HG03064 (cell line): ENCODE measurements around the gene ACP5.
A peak's percentile ranks its signal among the peaks of the same experiment; 100 is the strongest.
"Not testable (repeated sequence)": the region's sequence is repeated elsewhere in the genome, so short reads cannot be mapped to it uniquely, and the experiment has no call there.

ENCODE experiments used
- ATAC-seq: cut with Tn5 transposase; IDR thresholded peaks from one replicate; pipeline ENCODE4 v1.9.1; 2021; ENCODE audit warnings: low read depth; ENCODE audit not compliant: unreplicated experiment

The ACP5 gene

GRCh38 chr19:11577451-11578257 is at the start of gene ACP5:
TSS of gene ACP5 (minus strand) at chr19:11577645. CDS start at chr19:11577317, 328 bp downstream.
- ATAC-seq = no peak

DNA sequence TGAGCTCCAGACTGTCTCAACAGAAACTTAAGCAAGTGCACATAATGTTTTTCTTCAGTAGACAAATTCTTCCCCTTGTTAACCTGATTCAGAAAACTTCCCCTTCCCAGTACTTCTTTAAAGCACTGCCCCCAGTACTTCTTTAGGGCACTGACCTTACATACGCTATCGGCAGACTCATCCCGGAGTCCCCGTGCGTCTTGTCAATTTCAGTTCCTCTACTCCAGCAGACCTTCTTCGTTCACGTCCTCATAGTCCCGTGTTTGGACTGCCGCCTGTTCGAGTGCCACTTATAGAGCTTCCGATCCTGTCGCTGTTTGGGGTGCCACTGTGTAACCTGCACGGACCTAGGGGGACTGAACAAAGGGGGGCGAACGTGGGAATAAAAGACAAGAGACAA is 48.8 kb upstream of the ACP5 start:
- no peak for ATAC-seq

DNA sequence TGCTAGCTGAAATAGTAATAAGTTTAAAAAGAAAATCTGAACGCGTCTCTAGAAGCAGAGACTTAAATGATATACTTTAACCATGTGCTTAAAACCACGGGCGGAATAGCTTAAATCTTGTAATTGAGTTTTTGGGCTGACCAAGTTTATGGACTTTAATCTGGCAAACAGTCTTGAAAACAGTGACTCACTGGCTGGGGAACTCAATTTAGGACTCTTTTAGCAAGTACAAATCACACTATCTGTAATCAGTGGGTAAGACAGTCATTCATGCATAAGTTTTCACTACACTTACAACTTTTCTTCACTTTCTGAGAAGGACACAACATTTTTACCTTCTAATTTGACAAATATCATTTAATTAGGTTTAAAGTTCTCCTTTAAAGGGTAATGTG is 46.6 kb upstream of the ACP5 start:
- ATAC-seq = no peak

DNA sequence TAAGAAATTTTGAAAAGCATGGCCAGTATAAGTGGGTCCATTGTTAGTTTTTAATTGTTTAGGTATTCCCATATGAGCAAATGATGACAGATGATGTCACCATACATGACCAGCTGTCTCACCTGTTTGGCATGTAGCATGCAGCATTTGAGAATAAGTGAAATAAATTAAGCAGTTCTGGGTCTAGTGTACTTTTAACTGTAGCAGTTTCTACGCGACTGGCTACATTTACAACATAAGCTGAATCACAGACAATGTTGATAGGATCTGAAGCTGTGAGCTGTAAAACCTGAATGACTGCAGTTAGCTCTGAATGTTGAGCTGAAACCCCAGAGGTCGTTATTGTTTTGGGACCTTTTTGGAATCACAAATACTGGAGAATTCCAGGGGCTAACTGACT is 45.0 kb upstream of the ACP5 start:
- ATAC-seq = not testable (repeated sequence)

DNA sequence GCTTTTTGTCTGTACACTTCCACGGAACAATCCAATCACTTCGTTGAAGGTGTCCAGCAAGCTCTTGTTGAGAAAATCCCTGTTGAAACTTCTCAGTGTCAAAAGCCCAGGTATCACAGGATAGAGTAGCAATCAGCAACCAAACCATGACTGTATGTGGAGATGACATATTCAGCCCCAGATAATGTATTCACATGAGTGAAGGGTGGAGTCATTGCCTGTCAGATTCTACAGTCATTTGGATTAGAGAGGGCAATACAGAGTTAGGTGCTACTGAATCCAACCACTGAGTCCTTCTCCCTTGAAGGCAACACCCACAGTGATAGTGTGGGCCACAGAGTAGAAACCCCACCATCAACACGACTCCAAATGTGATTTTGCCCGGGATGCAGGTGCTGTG is 43.1 kb upstream of the ACP5 start:
- no peak for ATAC-seq

DNA sequence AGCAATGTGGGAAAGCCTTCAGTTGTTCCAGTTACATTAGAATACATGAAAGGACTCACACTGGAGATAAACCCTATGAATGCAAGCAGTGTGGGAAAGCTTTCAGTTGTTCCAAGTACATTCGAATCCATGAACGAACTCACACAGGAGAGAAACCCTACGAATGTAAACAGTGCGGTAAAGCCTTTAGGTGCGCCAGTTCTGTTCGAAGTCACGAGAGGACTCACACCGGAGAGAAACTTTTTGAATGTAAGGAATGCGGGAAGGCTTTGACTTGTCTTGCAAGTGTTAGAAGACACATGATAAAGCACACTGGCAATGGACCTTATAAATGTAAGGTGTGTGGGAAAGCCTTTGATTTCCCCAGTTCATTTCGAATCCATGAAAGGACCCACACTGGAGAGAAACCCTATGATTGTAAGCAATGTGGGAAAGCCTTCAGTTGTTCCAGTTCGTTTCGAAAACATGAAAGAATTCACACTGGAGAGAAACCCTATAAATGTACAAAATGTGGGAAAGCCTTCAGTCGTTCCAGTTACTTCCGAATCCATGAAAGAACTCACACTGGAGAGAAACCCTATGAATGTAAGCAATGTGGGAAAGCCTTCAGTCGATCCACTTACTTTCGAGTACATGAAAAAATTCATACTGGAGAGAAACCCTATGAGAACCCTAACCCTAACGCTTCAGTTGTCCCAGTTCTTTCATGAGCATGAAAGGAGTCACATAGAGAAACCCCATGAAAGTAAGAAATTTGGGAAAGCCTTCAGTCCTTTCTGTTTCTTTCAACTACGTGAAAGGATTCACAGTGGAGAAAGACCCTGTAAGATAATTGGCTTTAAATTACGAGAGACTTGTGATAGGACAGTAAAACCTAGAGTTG is 40.0 kb upstream of the ACP5 start:
- ATAC-seq = no peak

GRCh38 chr19:11612816-11613511 is 35.5 kb upstream of the ACP5 start:
- ATAC-seq = no peak

DNA sequence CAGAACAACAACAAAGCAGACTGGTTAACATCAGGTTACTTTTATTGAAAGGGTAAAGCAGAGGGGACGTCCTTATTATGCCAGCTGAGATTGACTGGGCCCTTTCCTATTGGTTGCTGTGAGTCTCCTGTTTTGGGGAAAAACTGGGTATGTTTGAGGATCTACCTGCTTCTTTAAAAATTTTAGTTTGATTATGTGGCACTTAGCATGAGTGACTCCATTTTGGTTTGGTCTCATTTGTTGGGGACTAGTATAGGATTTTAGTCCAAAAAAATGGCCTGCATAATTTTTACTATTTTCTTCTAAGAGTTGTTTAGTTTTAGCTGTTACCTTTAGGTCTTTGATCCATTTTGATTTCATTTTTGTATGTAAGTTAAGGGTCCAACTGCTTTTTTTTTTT is 34.3 kb upstream of the ACP5 start:
- ATAC-seq = no peak

GRCh38 chr19:11606484-11606883 is 29.0 kb upstream of the ACP5 start:
- ATAC-seq = no peak

DNA sequence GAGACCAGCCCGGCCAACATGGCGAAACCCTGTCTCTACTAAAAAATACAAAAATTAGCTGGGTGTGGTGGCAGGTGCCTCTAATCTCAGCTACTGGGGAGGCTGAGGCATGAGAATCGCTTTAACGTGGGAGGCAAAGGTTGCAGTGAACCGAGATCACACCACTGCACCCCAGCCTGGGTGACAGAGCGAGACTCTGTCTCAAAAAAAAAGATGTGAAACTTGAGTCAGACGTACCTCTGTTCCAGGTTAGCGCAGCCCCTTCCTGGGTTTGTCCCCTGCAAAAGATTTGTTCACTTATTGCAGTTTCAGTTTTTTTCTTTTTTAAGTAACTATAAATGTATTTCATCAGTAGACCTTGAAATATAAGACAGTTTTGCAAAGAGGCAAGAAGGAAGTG is 22.3 kb upstream of the ACP5 start:
- not testable (repeated sequence) for ATAC-seq

DNA sequence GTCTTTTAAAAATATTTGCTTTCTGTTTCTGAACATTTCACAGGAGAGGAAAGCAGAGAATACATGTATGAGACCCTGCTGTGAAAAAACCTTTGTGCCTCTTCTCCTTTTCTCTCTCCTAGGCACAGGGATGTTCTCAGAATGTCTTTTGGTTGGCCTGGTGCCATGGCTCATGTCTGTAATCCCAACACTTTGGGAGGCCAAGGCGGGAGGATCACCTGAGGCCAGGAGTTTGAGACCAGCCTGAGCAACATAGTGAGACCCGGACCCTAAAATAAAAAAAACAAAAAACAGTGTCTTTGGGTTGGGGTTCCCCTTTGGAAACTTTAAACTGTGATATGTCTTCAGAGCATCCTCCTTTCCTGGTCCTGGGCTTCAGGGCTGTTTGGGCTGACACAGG is 21.3 kb upstream of the ACP5 start:
- no peak for ATAC-seq

- ATAC-seq = no peak
Observed at GRCh38 chr19:11598103-11598483, 20.6 kb upstream of the ACP5 start.

- ATAC-seq = peak; percentile 93
Observed at GRCh38 chr19:11597202-11598102, 20.0 kb upstream of the ACP5 start, which contains the start of gene ZNF627. TSS of gene ZNF627 (plus strand) at chr19:11597483. CDS start at chr19:11597628, 145 bp downstream.

GRCh38 chr19:11596156-11596555 is 18.7 kb upstream of the ACP5 start:
- ATAC-seq = no peak

DNA sequence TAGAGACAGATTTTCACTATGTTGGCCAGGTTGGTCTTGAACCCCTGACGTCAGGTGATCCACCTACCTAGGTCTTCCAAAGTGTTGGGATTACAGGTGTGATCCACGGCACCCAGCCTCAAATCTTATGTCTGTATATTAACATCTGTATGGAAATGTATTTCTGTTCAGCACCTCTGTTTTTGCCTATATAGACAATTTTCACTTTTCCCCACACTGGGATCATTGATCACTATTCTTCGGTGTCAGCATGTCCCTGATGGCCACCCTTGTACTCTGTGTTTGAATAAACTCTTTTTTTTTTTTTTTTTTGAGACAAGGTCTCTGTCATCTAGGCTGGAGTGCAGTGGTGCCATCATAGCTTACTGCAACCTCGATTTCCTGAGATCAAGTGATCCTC is 16.6 kb upstream of the ACP5 start:
- no peak for ATAC-seq

DNA sequence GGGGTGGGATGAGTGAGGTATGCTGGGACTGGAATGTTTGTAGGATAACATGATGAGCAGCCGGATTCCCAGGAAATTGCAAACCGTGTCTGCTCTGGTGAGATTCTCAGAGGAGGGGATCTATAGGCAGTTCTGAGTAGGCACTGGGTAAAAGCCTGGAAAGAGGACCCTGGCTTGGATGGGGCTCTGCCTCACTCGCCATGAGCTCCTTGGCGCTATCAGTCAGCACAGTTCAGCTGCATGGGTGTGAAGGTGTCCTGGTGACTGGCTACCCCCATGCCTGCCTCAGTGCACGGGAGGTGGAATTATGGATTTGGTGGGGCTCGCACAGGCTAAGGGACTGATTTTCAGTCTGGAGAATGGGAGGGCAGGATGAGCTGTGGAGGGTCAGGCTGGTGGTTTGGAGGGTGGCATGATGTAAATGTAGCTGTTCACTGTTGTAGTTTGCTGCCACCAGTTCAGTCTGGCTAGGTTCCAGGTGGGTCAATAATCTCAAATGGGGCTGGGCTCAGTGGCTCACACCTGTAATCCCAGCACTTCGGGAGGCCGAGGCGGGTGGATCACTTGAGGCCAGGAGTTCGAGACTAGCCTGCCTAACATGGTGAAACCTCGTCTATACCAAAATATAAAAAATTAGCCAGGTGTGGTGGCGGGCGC is 10.7 kb upstream of the ACP5 start:
- ATAC-seq = no peak

- no peak for ATAC-seq
Observed at GRCh38 chr19:11587302-11587974, 10.0 kb upstream of the ACP5 start.

DNA sequence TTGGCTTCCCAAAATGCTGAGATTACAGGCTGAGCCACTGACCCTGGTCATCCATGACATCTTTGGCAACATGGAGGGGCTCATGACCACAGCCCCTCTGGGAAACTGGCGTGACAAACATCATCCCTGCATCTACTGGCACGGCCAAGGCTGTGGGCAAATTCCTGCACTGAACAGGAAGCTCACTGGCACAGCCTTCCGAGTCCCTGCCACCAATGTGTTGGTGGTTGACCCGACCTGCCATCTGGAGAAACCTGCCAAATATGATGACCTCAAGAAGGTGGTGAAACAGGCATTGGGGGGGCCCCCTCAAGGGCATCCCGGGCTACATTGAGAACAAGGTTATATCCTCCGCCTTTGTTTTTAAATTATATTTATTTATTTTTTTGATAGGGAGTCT is 8.9 kb upstream of the ACP5 start:
- ATAC-seq = no peak

- ATAC-seq = no peak
Observed at GRCh38 chr19:11581740-11582139, 4.3 kb upstream of the ACP5 start.
